ENCODE data around the gene CEP83. TPM values are rescaled to one million over a fixed set of nuclear protein-coding genes. Genes with fewer than 3 reads are reported as not detected.

Gene CEP83
- total and polyA plus RNA-seq, 8 donors = 7.0 to 14.5 (median 8.7) TPM

DNA sequence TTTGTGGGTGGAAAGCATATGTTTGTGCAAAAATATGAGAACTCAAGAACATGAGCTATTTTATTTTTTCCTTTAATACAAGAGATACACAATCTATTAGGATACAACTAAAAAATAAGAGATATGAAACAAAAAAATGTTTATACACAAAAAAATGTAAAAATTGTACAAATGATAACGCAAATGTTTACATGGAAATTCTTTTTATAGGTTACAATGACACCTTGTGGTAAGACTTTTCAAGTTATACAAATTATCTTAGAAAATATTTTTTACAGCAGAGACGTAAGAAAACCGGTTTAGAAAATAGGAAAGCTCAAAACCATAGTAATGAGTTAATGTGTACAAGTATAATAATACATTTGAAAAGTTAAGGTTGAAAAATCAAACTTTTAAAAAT lies 25.5 kb downstream of the CEP83 start:
- no peak overlapping the region for H3K4me3 ChIP-seq
- peak; percentile 78 for FAIRE-seq
- DNase-seq = no peak
- no peaks in the 10 kb centered on the region for H3K27me3 ChIP-seq
- no peaks in the 10 kb centered on the region for H3K9me3 ChIP-seq
- intact Hi-C loops (cut with DNase I) = loop anchor here in 1 of 3 donors (10.0 kb wide), 1 partner anchor 299 kb away; no protein-coding TSS in a partner anchor
- ATAC-seq = peak; percentile 39 to 62 (median 43)
- H3K27ac ChIP-seq = peak overlapping the region in 1 of 4 donors; percentile 37
- peaks cover 0 to 26% (median 12%) of the 10 kb centered on the region in 3 donors for H3K4me1 ChIP-seq
- H3K36me3 ChIP-seq = no peaks in the 10 kb centered on the region
- TF ChIP-seq, protein P1, sequence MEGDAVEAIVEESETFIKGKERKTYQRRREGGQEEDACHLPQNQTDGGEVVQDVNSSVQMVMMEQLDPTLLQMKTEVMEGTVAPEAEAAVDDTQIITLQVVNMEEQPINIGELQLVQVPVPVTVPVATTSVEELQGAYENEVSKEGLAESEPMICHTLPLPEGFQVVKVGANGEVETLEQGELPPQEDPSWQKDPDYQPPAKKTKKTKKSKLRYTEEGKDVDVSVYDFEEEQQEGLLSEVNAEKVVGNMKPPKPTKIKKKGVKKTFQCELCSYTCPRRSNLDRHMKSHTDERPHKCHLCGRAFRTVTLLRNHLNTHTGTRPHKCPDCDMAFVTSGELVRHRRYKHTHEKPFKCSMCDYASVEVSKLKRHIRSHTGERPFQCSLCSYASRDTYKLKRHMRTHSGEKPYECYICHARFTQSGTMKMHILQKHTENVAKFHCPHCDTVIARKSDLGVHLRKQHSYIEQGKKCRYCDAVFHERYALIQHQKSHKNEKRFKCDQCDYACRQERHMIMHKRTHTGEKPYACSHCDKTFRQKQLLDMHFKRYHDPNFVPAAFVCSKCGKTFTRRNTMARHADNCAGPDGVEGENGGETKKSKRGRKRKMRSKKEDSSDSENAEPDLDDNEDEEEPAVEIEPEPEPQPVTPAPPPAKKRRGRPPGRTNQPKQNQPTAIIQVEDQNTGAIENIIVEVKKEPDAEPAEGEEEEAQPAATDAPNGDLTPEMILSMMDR (IDR thresholded peaks at IDR 0.05) = peak in 1 of 4 donors; percentile 9
- WGBS, 2 donors = 17 to 18% methylated on average over 3 of the region's 3 CpGs

DNA sequence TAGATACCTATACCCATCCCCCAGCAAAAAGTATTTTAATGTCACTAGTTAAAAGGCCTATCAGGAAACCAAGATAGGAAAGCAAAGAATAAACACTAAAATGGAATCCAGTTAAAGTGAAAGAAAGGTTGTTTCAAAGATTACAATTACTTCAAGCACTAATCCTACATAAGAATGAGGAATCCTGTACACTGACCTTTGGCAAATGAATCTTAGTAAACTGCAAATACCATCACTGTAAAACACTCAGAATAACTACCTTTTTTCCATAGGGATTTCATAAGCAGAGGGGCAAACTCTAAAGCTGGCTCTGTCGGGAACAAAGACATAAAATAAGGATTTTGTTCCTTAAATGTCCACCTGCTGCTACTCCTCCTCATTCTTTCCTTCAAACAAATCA lies 25.9 kb downstream of the CEP83 start:
- H3K4me3 ChIP-seq = no peak overlapping the region
- no peaks in the 10 kb centered on the region for H3K27me3 ChIP-seq
- peaks cover 0 to 26% (median 13%) of the 10 kb centered on the region in 3 donors for H3K4me1 ChIP-seq
- ATAC-seq = peak; percentile 34 to 67 (median 46)
- peak overlapping the region in 1 of 4 donors; percentile 37 for H3K27ac ChIP-seq
- no peak for FAIRE-seq
- H3K36me3 ChIP-seq = no peaks in the 10 kb centered on the region
- 10 to 12% methylated on average over 1 of the region's 1 CpG for WGBS, 2 donors
- intact Hi-C loops (cut with DNase I) = loop anchor here in 1 of 3 donors (10.0 kb wide), 1 partner anchor 299 kb away; no protein-coding TSS in a partner anchor
- TF ChIP-seq, protein P1 (IDR thresholded peaks at IDR 0.05) = no peak
- no peak for DNase-seq
- no peaks in the 10 kb centered on the region for H3K9me3 ChIP-seq

DNA sequence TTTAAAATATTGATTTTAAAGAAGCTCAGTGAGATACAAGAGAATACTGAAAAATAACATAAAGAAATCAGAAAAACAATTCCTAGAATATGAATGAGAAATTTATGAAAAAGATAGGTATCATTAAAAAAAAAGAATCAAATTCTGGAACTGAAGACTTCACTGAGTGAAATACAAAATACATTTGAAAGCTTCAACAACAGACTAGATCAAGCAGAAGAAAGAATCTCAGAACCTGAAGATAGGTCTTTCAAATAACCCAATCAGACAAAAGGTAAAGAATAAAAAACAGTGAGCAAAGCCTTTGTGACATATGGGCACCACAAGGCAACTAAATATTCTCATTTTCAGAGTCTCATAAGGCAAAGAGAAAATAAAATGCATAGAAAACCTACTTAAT lies 29.4 kb downstream of the CEP83 start:
- ATAC-seq = no peak
- peak; percentile 34 for FAIRE-seq
- Histone ChIP-seq H3K36me3 (no peaks in the 10 kb centered on the region), H3K9me3 (no peaks in the 10 kb centered on the region), H3K4me3 (no peak overlapping the region), H3K27me3 (no peaks in the 10 kb centered on the region), H3K27ac (no peak overlapping the region), H3K4me1 (peaks cover 0 to 36% (median 33%) of the 10 kb centered on the region in 3 donors)
- DNase-seq = no peak
- intact Hi-C loops (cut with DNase I) = loop anchor here in 1 of 3 donors (10.0 kb wide), 1 partner anchor 296 kb away; no protein-coding TSS in a partner anchor
- TF ChIP-seq, protein P1 (IDR thresholded peaks at IDR 0.05) = no peak

DNA sequence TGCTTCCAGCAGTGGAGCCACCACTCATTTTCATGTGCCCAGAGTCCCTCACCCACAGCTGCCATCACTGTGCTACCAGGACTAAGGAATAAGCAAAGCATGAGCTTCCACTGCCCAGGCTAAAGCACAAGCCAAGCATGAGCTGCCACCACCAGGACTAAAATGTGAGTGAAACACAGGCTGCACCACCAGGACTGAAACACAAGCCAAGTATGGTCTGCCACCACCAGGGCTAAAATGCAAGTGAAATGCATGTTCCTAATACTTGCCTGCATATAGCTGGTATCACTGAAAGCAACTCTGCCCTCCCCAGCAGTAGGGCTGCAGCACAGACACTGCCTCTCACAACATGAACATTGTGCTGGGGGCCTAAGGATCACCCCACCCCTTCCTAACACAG lies 30.0 kb downstream of the CEP83 start:
- no peak overlapping the region for H3K4me3 ChIP-seq
- no peaks in the 10 kb centered on the region for H3K9me3 ChIP-seq
- TF ChIP-seq, protein P1 (IDR thresholded peaks at IDR 0.05) = no peak
- H3K27ac ChIP-seq = no peak overlapping the region
- peaks cover 0 to 33% (median 33%) of the 10 kb centered on the region in 3 donors for H3K4me1 ChIP-seq
- ATAC-seq (no peak), DNase-seq (no peak), FAIRE-seq (no peak)
- intact Hi-C loops (cut with DNase I) = loop anchor here in 1 of 3 donors (10.0 kb wide), 1 partner anchor 295 kb away; no protein-coding TSS in a partner anchor
- no peaks in the 10 kb centered on the region for H3K36me3 ChIP-seq
- no peaks in the 10 kb centered on the region for H3K27me3 ChIP-seq

DNA sequence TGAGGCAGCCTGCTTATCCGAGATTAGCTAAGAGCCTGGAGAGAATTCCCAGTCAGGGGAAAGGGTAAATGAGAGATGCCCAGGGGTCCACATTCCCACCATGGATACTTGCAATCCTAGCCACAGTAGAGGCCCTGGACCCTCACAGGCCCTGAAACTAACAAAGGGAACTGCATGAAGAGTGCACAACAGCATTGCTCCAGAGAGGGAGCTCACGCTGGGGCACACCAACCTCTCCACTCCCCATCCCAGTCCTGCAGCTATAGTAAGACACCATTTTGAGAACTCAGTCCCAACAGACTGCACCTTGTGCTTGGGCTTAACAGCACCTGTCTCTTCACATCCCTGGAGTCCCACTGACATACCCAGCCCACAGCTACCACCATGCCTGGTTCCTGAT lies 30.5 kb downstream of the CEP83 start:
- 90 to 97% methylated on average over 2 of the region's 2 CpGs for WGBS, 2 donors
- DNase-seq = no peak
- FAIRE-seq = no peak
- H3K36me3 ChIP-seq = no peaks in the 10 kb centered on the region
- H3K27me3 ChIP-seq = no peaks in the 10 kb centered on the region
- intact Hi-C loops (cut with DNase I) = no loop called here
- ATAC-seq = no peak
- TF ChIP-seq, protein P1 (IDR thresholded peaks at IDR 0.05) = no peak
- H3K4me1 ChIP-seq = peaks cover 0 to 30% (median 28%) of the 10 kb centered on the region in 3 donors
- no peak overlapping the region for H3K4me3 ChIP-seq
- H3K27ac ChIP-seq = no peak overlapping the region
- no peaks in the 10 kb centered on the region for H3K9me3 ChIP-seq
